H1 (cell line): ENCODE measurements around the gene SLC24A4. TPM values are rescaled to one million over a fixed set of nuclear protein-coding genes. Genes with fewer than 3 reads are reported as not detected.

Experiments used
- CTCF ChIA-PET: fragments of 300-600 bp; sonication (Branson Sonifier 250); formaldehyde crosslinking; loops from one replicate; lab custom pipeline; 2021; ENCODE audit not compliant: partially characterized antibody; lab: Charles Lee
- POLR2A ChIA-PET: fragments of 300-600 bp; sonication (Branson Sonifier 250); formaldehyde crosslinking; loops from one replicate; lab custom pipeline; 2021; ENCODE audit warnings: inconsistent platforms; ENCODE audit not compliant: partially characterized antibody; lab: Charles Lee
- DNase-seq, 2 experiments: peaks; one replicate each; pipeline versions ENCODE4 v3.0.0 to v3.0.0-alpha.2; 2010 to 2022; ENCODE audit warnings: low spot score in 2 of 2, low read depth in 1 of 2, mixed read lengths in 1 of 2
- FAIRE-seq: peaks from 2 replicates; lab custom pipeline; 2011; peaks lifted over from hg19 to GRCh38; lab: Jason Lieb, UNC
- H2AFZ ChIP-seq: 2 replicates; pipeline ENCODE4 v1.8.1; 2012; ENCODE audit warnings: low read length, inconsistent platforms
- H2AK5ac ChIP-seq: 2 replicates; pipeline ENCODE4 v1.6.1; 2013; ENCODE audit warnings: low read depth, low read length
- H2BK120ac ChIP-seq: replicated peaks from 2 replicates; pipeline ENCODE3; 2013; ENCODE audit warnings: low read depth, low read length, inconsistent platforms
- H2BK12ac ChIP-seq: 2 replicates; pipeline ENCODE4 v1.6.1; 2013; ENCODE audit warnings: low read depth, low read length
- H2BK15ac ChIP-seq: 2 replicates; pipeline ENCODE4 v1.6.1; 2013; ENCODE audit warnings: low read length
- H2BK20ac ChIP-seq: 2 replicates; pipeline ENCODE4 v1.6.1; 2013; ENCODE audit warnings: low read length
- H2BK5ac ChIP-seq: 2 replicates; pipeline ENCODE4 v1.6.1; 2013; ENCODE audit warnings: low read depth, low read length
- H3K14ac ChIP-seq: 2 replicates; pipeline ENCODE4 v1.6.1; 2013; ENCODE audit warnings: inconsistent platforms; ENCODE audit not compliant: insufficient read length
- H3K18ac ChIP-seq: 2 replicates; pipeline ENCODE4 v1.6.1; 2013; ENCODE audit warnings: low read length; ENCODE audit errors: extremely low read depth
- H3K23ac ChIP-seq: 2 replicates; pipeline ENCODE4 v1.6.1; 2013; ENCODE audit warnings: inconsistent platforms; ENCODE audit not compliant: insufficient read length
- H3K23me2 ChIP-seq: 2 replicates; pipeline ENCODE4 v1.6.1; 2013; ENCODE audit warnings: low read depth, low read length
- H3K27ac ChIP-seq: 2 replicates; pipeline ENCODE4 v1.6.1; 2011; ENCODE audit warnings: low read depth, low read length, inconsistent platforms
- H3K27me3 ChIP-seq, 4 experiments: replicated peaks in 1 of 4; 1 replicate in 1 of 4; 2 replicates in 3 of 4; pipeline versions ENCODE4 v1.6.1 to v1.8.1; 2011 to 2013; ENCODE audit warnings: low read length in 3 of 4, mild to moderate bottlenecking in 3 of 4, inconsistent platforms in 2 of 4, mixed read lengths in 2 of 4, moderate library complexity in 1 of 4; ENCODE audit not compliant: control insufficient read depth in 3 of 4, insufficient read depth in 3 of 4; ENCODE audit errors: extremely low read depth in 1 of 4
- H3K36me3 ChIP-seq, 4 experiments: 2 replicates each; pipeline versions ENCODE4 v1.6.1 to v1.8.1; 2011 to 2013; ENCODE audit warnings: mild to moderate bottlenecking in 4 of 4, low read length in 3 of 4, moderate library complexity in 2 of 4, control low read depth in 1 of 4, inconsistent platforms in 1 of 4; ENCODE audit not compliant: insufficient read depth in 4 of 4, control insufficient read depth in 2 of 4
- H3K4ac ChIP-seq: replicated peaks from 2 replicates; pipeline ENCODE3; 2013; ENCODE audit warnings: low read length, low read depth, mixed read lengths, inconsistent platforms; ENCODE audit not compliant: insufficient read length
- H3K4me1 ChIP-seq, 4 experiments: replicated peaks in 1 of 4; 1 replicate in 1 of 4; 2 replicates in 3 of 4; pipeline versions ENCODE4 v1.6.1 to v1.8.1; 2011 to 2013; ENCODE audit warnings: low read length in 3 of 4, inconsistent platforms in 2 of 4, mixed read lengths in 1 of 4; ENCODE audit not compliant: insufficient read depth in 4 of 4, control insufficient read depth in 3 of 4
- H3K4me2 ChIP-seq, 2 experiments: 2 replicates each; pipeline versions ENCODE4 v1.6.1 to v1.8.1; 2011 to 2013; ENCODE audit warnings: low read depth in 2 of 2, low read length in 2 of 2, control low read depth in 1 of 2, inconsistent platforms in 1 of 2, mild to moderate bottlenecking in 1 of 2; ENCODE audit not compliant: insufficient read depth in 1 of 2
- H3K4me3 ChIP-seq, 4 experiments: fragments of 200-600, 300-600 bp in 1 of 4; sonication (generic), shearing (Covaris generic), sonication (Bioruptor Twin) in 1 of 4; 2 replicates each; pipeline versions ENCODE4 v1.5.1 to v1.8.1; 2011 to 2016; ENCODE audit warnings: low read length in 4 of 4, low read depth in 3 of 4, control low read depth in 2 of 4, inconsistent platforms in 2 of 4, mild to moderate bottlenecking in 2 of 4, mixed read lengths in 1 of 4, moderate library complexity in 1 of 4; ENCODE audit not compliant: insufficient read depth in 2 of 4; ENCODE audit errors: extremely low read depth in 1 of 4
- H3K56ac ChIP-seq: replicated peaks from 2 replicates; pipeline ENCODE3; 2013; ENCODE audit warnings: low read depth, mild to moderate bottlenecking, mixed read lengths, low read length, inconsistent platforms; ENCODE audit not compliant: insufficient read length
- H3K79me1 ChIP-seq: 2 replicates; pipeline ENCODE4 v1.6.1; 2013; ENCODE audit warnings: low read depth, low read length, control low read depth
- H3K79me2 ChIP-seq, 2 experiments: 2 replicates each; pipeline versions ENCODE4 v1.6.1 to v1.8.1; 2012 to 2013; ENCODE audit warnings: low read length in 2 of 2, mild to moderate bottlenecking in 2 of 2, inconsistent platforms in 1 of 2; ENCODE audit not compliant: insufficient read depth in 2 of 2, control insufficient read depth in 1 of 2
- H3K9ac ChIP-seq, 4 experiments: replicated peaks in 1 of 4; 1 replicate in 1 of 4; 2 replicates in 3 of 4; pipeline versions ENCODE4 v1.6.1 to v1.8.1; 2011 to 2013; ENCODE audit warnings: low read depth in 3 of 4, low read length in 3 of 4, control low read depth in 2 of 4, mild to moderate bottlenecking in 2 of 4, moderate library complexity in 2 of 4, inconsistent platforms in 1 of 4; ENCODE audit errors: extremely low read depth in 1 of 4
- H3K9me3 ChIP-seq, 2 experiments: 2 replicates each; pipeline versions ENCODE4 v1.6.1 to v1.8.1; 2012 to 2013; ENCODE audit warnings: mild to moderate bottlenecking in 2 of 2, moderate library complexity in 2 of 2, control low read depth in 1 of 2, inconsistent platforms in 1 of 2, low read depth in 1 of 2, low read length in 1 of 2, mixed read lengths in 1 of 2; ENCODE audit not compliant: insufficient read depth in 2 of 2
- H4K20me1 ChIP-seq, 2 experiments: replicated peaks in 1 of 2; 2 replicates each; pipeline versions ENCODE3 to v1.8.1; 2011 to 2013; ENCODE audit warnings: inconsistent platforms in 2 of 2, low read length in 2 of 2, mild to moderate bottlenecking in 1 of 2; ENCODE audit not compliant: insufficient read depth in 2 of 2, control insufficient read depth in 1 of 2
- H4K5ac ChIP-seq: 2 replicates; pipeline ENCODE4 v1.6.1; 2013; ENCODE audit warnings: low read length, low read depth, mixed read lengths, inconsistent platforms; ENCODE audit not compliant: insufficient read length
- H4K8ac ChIP-seq: 2 replicates; pipeline ENCODE4 v1.8.0; 2013; ENCODE audit warnings: mild to moderate bottlenecking, moderate library complexity, low read length, inconsistent platforms; ENCODE audit not compliant: insufficient read depth; ENCODE audit errors: extremely low read depth
- H4K91ac ChIP-seq: replicated peaks from 2 replicates; pipeline ENCODE3; 2013; ENCODE audit warnings: low read length, mixed read lengths, inconsistent platforms; ENCODE audit not compliant: insufficient read length
- CBX5 ChIP-seq: fragments of 300-800, 300-1000 bp; sonication (generic); IDR thresholded peaks from 2 replicates; pipeline ENCODE4 v1.7.1; 2016; ENCODE audit warnings: antibody characterized with exemption, low read length, low read depth
- CEBPB ChIP-seq: IDR thresholded peaks from 2 replicates; pipeline ENCODE4 v1.6.1; 2012; ENCODE audit warnings: low read depth, low read length
- CREB1 ChIP-seq: IDR thresholded peaks from 2 replicates; pipeline ENCODE4 v1.6.1; 2012; ENCODE audit warnings: inconsistent platforms
- CTBP2 ChIP-seq: IDR thresholded peaks from 2 replicates; pipeline ENCODE4 v1.7.0; 2011; ENCODE audit warnings: borderline replicate concordance, mild to moderate bottlenecking, moderate library complexity, mixed read lengths, low read length; ENCODE audit not compliant: insufficient read depth, insufficient read length
- E2F6 ChIP-seq: IDR thresholded peaks from 2 replicates; pipeline ENCODE4 v1.6.1; 2012; ENCODE audit warnings: inconsistent platforms
- KDM4A ChIP-seq: IDR thresholded peaks from one replicate; pipeline ENCODE4 v1.7.1; 2012; ENCODE audit warnings: low read depth, mild to moderate bottlenecking, moderate library complexity, low read length, inconsistent platforms; ENCODE audit not compliant: severe bottlenecking
- MAX ChIP-seq: IDR thresholded peaks from 2 replicates; pipeline ENCODE4 v1.6.1; 2012; ENCODE audit warnings: inconsistent platforms
- RXRA ChIP-seq: IDR thresholded peaks from 2 replicates; pipeline ENCODE4 v1.6.1; 2011; ENCODE audit warnings: low read depth, mild to moderate bottlenecking, low read length, moderate library complexity; ENCODE audit not compliant: insufficient read depth
- SUZ12 ChIP-seq: fragments of 200-600 bp; sonication (generic); IDR thresholded peaks from 2 replicates; pipeline ENCODE4 v1.6.1; 2012; ENCODE audit warnings: mild to moderate bottlenecking, inconsistent platforms, low read length, moderate library complexity, mixed read lengths
- TAF1 ChIP-seq: IDR thresholded peaks from 2 replicates; pipeline ENCODE4 v1.6.1; 2011; ENCODE audit warnings: mild to moderate bottlenecking, low read depth, low read length
- TAF7 ChIP-seq: optimal IDR thresholded peaks from 2 replicates; pipeline ENCODE3; 2011; ENCODE audit warnings: low read depth, mild to moderate bottlenecking, inconsistent platforms, low read length, moderate library complexity, borderline replicate concordance
- TBP ChIP-seq: IDR thresholded peaks from 2 replicates; pipeline ENCODE4 v1.6.1; 2011; ENCODE audit warnings: low read depth, low read length, improper control_type of control experiment
- WGBS, 2 experiments: shearing (Covaris generic) in 1 of 2; methylation state at CpG; one replicate each; pipeline versions ENCODE4 v1.1.6 to v1.1.7; 2013 to 2015; ENCODE audit warnings: low lambda C conversion rate in 2 of 2, mixed read lengths in 2 of 2, inconsistent platforms in 1 of 2, low coverage in 1 of 2, missing lambda C conversion rate in 1 of 2; ENCODE audit not compliant: insufficient replicate concordance in 2 of 2, insufficient coverage in 1 of 2, insufficient read length in 1 of 2; ENCODE audit errors: extremely low coverage in 1 of 2, missing lambda C conversion rate in 1 of 2; 5-methylcytosine and 5-hydroxymethylcytosine counted together
- polyA plus RNA-seq, 7 experiments: library from polyadenylated mRNA; depleted of rRNA in 3 of 7; stranded (reverse) in 5 of 7; unstranded in 2 of 7; fragments of >200 nt in 5 of 7; fragments of 200-250 nt in 2 of 7; gene quantifications; 1 replicate in 5 of 7; 2 replicates in 1 of 7; 4 replicates in 1 of 7; pipeline versions ENCODE4 v1.2.1 to v1.2.3, GENCODE V29; 2011 to 2013; ENCODE audit warnings: missing spikeins in 2 of 7, mixed read lengths in 2 of 7
- total RNA-seq: library from RNA; stranded (reverse); fragmentation: NEBNext Ultra II Directional; extraction: Animal tissue kit (Norgen Biotek cat#: 25700); gene quantifications from 2 replicates; pipeline ENCODE4 v1.2.1, GENCODE V29; 2021

Gene SLC24A4
- total and polyA plus RNA-seq, 2 of the 8 experiments (the other 6 are each of a cell fraction or from before 2014, with no cell fraction given): 0.27 to 0.89 TPM

GRCh38 chr14:92549105-92549858 lies 226.3 kb downstream of the SLC24A4 start:
- Histone ChIP-seq H3K36me3 (no peaks in the 10 kb centered on the region), H3K23ac (no peak overlapping the region), H3K18ac (no peak overlapping the region), H2BK120ac (no peak overlapping the region), H2BK15ac (no peak overlapping the region), H3K4me1 (no peaks in the 10 kb centered on the region; a peak in 1 of 7 replicates), H3K27me3 (no peaks in the 10 kb centered on the region), H3K4me2 (no peak overlapping the region), H3K9ac (no peak overlapping the region), H3K9me3 (no peaks in the 10 kb centered on the region), H2BK5ac (no peak overlapping the region; the same call in 1 of the 2 replicates), H3K4me3 (no peak overlapping the region), H2AK5ac (no peak overlapping the region), H3K56ac (no peak overlapping the region), H3K23me2 (no peaks in the 10 kb centered on the region), H2BK12ac (no peak overlapping the region), H3K27ac (no peak overlapping the region), H3K14ac (no peak overlapping the region), H3K4ac (no peak overlapping the region), H4K8ac (no peak overlapping the region), H4K20me1 (peaks cover 0 to 2% of the 10 kb centered on the region in 2 experiments), H2BK20ac (no peak overlapping the region), H4K5ac (no peak overlapping the region), H3K79me2 (no peaks in the 10 kb centered on the region; a peak in 1 of 4 replicates), H2AFZ (no peak overlapping the region), H3K79me1 (no peaks in the 10 kb centered on the region), H4K91ac (no peak overlapping the region)
- ChIA-PET CTCF (interaction anchor here (0.8 to 1.3 kb wide), 6 partner anchors 10 to 139 kb away, joined by 3 to 5 read pairs (median 3); no protein-coding TSS in a partner anchor), POLR2A (no interaction called here)
- FAIRE-seq (no peak), DNase-seq (no peak)
- WGBS, 2 experiments: 83% methylated on average over 16 of the region's 17 CpGs; no CpG with 5 or more reads in 1 of the 2 experiments
- TF ChIP-seq SUZ12: no peak
- TF ChIP-seq MAX: no peak
- no peak for TF ChIP-seq KDM4A
- TF ChIP-seq TBP: no peak
- TF ChIP-seq CTBP2: no peak
- no peak for TF ChIP-seq RXRA
- TF ChIP-seq TAF1: no peak
- TF ChIP-seq CEBPB: no peak
- no peak for TF ChIP-seq CBX5
- no peak for TF ChIP-seq CREB1
- TF ChIP-seq TAF7: no peak
- TF ChIP-seq E2F6: no peak
